Measurements from ENCODE around the gene ECE1.

DNA sequence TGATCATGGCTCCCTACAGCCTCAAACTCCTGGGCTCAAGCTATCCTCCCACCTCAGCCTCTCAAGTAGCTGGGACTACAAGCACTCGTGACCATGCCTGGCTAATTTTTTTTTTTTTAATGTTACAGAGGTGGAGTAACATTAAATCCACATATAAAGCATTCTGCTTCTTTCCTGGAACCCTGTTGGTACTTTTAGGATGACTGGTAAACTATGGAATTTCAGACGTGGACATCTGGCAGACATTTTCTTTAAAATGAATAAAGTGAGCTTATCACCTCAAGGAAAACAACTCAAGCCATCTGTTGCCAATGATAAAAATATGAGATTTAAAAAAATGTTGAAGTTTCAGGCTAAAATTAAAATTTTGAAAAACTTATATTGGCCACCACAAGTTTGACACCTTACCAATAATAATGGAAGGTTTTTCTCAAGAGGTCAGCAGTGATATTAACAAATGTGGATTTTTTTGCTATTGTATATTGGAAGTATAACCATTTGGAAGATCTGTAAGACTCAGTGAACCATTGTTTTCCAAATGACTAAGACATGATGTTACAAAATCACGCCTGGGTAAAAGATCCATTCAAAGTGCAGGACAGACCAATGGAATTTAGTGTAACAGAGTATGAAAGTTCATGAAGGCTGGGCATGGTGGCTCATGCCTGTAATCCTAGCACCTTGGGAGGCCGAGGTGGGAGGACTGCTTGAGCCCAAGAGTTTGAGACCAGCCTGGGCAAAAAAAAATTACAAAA is 60.8 kb downstream of the ECE1 start:
- TF ChIP-seq, protein P1, sequence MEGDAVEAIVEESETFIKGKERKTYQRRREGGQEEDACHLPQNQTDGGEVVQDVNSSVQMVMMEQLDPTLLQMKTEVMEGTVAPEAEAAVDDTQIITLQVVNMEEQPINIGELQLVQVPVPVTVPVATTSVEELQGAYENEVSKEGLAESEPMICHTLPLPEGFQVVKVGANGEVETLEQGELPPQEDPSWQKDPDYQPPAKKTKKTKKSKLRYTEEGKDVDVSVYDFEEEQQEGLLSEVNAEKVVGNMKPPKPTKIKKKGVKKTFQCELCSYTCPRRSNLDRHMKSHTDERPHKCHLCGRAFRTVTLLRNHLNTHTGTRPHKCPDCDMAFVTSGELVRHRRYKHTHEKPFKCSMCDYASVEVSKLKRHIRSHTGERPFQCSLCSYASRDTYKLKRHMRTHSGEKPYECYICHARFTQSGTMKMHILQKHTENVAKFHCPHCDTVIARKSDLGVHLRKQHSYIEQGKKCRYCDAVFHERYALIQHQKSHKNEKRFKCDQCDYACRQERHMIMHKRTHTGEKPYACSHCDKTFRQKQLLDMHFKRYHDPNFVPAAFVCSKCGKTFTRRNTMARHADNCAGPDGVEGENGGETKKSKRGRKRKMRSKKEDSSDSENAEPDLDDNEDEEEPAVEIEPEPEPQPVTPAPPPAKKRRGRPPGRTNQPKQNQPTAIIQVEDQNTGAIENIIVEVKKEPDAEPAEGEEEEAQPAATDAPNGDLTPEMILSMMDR (IDR thresholded peaks at IDR 0.05), result no peak
- no peak for TF ChIP-seq POLR2A (IDR thresholded peaks at IDR 0.05)
